GM06990 (cell line): ENCODE results near the gene DISC1.

Source experiments
- DNase-seq: peaks from one replicate; pipeline ENCODE4 v3.0.0-alpha.2; 2011; ENCODE audit not compliant: insufficient read length; ENCODE audit errors: extremely low read depth
- H3K27me3 ChIP-seq: replicated peaks from 2 replicates; pipeline ENCODE4 v1.6.0; 2011; ENCODE audit warnings: low read length; ENCODE audit not compliant: control insufficient read depth, insufficient read depth
- H3K36me3 ChIP-seq: 2 replicates; pipeline ENCODE4 v1.5.1; 2011; ENCODE audit warnings: low read length; ENCODE audit not compliant: control insufficient read depth, insufficient read depth
- H3K4me3 ChIP-seq: replicated peaks from 2 replicates; pipeline ENCODE4 v1.5.1; 2011; ENCODE audit warnings: low read depth, mild to moderate bottlenecking, control low read depth, low read length
- TF ChIP-seq, protein P1 (sequence below): IDR thresholded peaks from 2 replicates; pipeline ENCODE4 v1.5.1; 2011; ENCODE audit warnings: low read length, control low read depth, mild to moderate bottlenecking, inconsistent platforms; ENCODE audit not compliant: insufficient read depth, poor library complexity, severe bottlenecking

Gene DISC1

GRCh38 chr1:231839999-231840398 lies 213.4 kb downstream of the DISC1 start:
- no peak for DNase-seq
- H3K4me3 ChIP-seq, result no peak overlapping the region
- no peaks in the 10 kb centered on the region for H3K36me3 ChIP-seq
- no peaks in the 10 kb centered on the region; the same call in 1 of the 2 replicates for H3K27me3 ChIP-seq
- TF ChIP-seq, protein P1, sequence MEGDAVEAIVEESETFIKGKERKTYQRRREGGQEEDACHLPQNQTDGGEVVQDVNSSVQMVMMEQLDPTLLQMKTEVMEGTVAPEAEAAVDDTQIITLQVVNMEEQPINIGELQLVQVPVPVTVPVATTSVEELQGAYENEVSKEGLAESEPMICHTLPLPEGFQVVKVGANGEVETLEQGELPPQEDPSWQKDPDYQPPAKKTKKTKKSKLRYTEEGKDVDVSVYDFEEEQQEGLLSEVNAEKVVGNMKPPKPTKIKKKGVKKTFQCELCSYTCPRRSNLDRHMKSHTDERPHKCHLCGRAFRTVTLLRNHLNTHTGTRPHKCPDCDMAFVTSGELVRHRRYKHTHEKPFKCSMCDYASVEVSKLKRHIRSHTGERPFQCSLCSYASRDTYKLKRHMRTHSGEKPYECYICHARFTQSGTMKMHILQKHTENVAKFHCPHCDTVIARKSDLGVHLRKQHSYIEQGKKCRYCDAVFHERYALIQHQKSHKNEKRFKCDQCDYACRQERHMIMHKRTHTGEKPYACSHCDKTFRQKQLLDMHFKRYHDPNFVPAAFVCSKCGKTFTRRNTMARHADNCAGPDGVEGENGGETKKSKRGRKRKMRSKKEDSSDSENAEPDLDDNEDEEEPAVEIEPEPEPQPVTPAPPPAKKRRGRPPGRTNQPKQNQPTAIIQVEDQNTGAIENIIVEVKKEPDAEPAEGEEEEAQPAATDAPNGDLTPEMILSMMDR, result no peak

- no peak for DNase-seq
- H3K4me3 ChIP-seq, result no peak overlapping the region
- H3K27me3 ChIP-seq, result peaks cover 1% of the 10 kb centered on the region; the same call in 1 of the 2 replicates
- no peaks in the 10 kb centered on the region for H3K36me3 ChIP-seq
- TF ChIP-seq, protein P1, result no peak
Measured at GRCh38 chr1:231841616-231842344, 215.2 kb downstream of the DISC1 start.

- Histone ChIP-seq H3K36me3 (no peaks in the 10 kb centered on the region), H3K4me3 (no peak overlapping the region), H3K27me3 (peaks cover 1% of the 10 kb centered on the region; the same call in 1 of the 2 replicates)
- TF ChIP-seq, protein P1, result no peak
- no peak for DNase-seq
Measured at GRCh38 chr1:231842441-231842840, 215.9 kb downstream of the DISC1 start.

GRCh38 chr1:231844986-231845502 lies 218.5 kb downstream of the DISC1 start:
- no peaks in the 10 kb centered on the region for H3K36me3 ChIP-seq
- TF ChIP-seq, protein P1, result no peak
- no peak overlapping the region for H3K4me3 ChIP-seq
- no peak for DNase-seq
- H3K27me3 ChIP-seq, result peaks cover 1% of the 10 kb centered on the region; the same call in 1 of the 2 replicates

DNA sequence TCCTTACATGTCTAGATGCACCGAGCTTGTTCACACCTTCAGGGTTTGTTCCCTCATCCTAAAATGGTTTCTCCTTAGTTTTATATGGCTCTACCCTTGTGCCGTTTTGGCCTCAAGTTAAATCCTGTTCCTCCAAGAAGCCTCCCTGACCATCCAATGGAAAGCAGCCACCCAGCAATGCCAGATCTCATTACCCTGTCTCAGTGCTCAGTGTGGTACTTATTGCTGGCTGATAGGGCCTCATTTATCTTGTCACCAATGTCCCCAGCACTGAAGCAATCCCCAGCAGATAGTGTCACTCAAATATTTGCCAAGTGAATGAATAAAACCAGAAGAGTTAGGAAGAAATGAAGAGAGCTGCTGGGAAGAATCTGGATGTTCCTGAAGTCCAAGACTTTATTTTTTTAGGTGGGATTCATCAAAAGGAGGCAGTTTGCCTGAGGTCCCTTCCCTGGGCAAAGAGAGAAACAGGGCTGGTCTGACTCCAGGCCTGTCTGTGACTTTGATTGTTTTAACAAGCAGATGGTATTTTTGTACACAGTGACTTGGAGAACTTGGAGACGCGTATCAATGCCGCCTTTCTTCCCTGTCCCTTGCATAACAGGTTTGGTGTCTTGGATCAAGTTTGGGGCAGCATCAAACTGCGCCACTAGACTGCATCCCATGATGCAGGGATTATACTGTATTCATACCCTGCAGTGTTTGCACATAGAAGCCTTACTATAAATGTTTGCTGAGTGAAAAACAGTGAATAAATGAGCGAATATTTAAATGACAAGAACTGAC lies 221.2 kb downstream of the DISC1 start:
- TF ChIP-seq, protein P1, result no peak
- peaks cover 1% of the 10 kb centered on the region; the same call in 1 of the 2 replicates for H3K27me3 ChIP-seq

More for the DNA sequence above, 221.2 kb downstream of the DISC1 start:
- no peak for DNase-seq
- H3K36me3 ChIP-seq, result no peaks in the 10 kb centered on the region
- no peak overlapping the region for H3K4me3 ChIP-seq
